ENCODE data around the gene SUPT3H.

Gene SUPT3H

GRCh38 chr6:45387236-45387635 is 9.5 kb upstream of the SUPT3H start:
- no peak for FAIRE-seq

GRCh38 chr6:45386501-45386900 is 8.8 kb upstream of the SUPT3H start:
- FAIRE-seq = no peak

GRCh38 chr6:45382391-45382790 is 4.7 kb upstream of the SUPT3H start:
- FAIRE-seq = no peak

DNA sequence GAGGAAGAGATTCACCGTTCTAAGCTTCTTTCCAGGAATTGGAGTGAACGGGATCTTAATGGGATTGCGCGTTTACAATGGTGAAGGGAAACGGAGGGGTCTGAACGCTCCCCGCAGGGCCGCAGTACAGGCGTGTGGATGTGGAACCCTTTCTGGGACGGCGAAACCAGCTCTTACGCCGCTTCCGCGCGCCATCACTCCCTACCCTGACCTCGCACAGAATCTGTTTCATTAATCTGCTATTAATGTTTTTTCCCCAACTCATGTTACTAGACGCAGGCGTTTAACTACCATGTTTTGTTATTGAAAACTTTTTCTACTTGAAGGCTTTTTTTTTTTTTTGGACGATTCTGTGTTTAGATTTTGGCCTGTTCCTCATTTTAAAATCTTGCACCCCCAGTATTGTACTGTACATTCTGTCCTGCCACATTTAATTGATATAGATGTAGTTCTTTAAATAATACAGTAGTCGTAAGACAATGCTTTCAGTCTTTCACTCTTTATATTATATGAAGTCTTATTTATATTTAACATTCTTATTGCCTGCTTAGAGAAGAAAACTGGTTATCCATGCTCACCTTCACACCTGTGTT is 696 bp upstream of the SUPT3H start:
- no peak for FAIRE-seq

- no peak for FAIRE-seq
These were observed 636 bp downstream of the SUPT3H start for GRCh38 chr6:45377043-45377553.

- no peak for FAIRE-seq
These were observed 1.3 kb downstream of the SUPT3H start for GRCh38 chr6:45376310-45377042.

- FAIRE-seq = no peak
These were observed 2.3 kb downstream of the SUPT3H start for GRCh38 chr6:45375449-45375848.

- no peak for FAIRE-seq
These were observed 5.7 kb downstream of the SUPT3H start for GRCh38 chr6:45371924-45372573.

DNA sequence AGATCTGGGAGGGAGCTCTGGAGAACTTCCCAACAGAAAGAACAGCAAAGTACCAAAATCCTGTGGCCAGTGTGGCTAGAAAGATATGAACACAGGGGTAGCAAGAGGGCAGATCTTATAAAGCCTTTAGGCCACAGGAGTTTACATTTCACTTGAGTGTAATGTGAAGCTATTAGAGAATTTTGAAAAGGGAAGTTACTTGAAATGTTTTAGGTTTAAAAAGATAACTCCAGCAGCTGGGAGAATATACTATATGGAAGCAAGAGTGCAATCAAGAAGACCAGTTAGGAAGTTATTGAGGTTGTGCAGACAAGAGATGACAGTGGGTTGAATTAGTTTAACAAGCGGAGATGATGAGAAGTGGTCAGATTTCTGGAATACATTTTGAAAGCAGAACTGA is 7.9 kb downstream of the SUPT3H start:
- FAIRE-seq = no peak

DNA sequence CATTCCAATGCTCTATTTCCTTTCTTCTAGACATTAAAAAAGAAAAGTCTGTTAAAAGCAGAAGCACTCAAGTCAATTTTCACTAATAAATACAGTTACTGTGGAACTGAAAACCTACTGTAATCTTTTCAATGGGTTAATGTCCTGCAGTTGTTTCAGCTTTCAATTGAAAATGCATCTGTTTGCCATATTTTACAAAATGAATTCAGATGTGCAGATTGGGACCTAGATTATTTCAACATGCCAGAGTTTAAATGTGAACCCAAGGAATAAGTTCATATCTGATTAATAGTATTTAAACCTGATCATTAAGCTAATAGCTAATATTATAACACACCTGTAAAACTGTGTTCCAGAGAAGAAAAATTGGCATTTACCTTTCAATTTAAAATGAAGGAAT is 9.7 kb downstream of the SUPT3H start:
- FAIRE-seq = no peak

- no peak for FAIRE-seq
These were observed 11.2 kb downstream of the SUPT3H start for GRCh38 chr6:45366534-45366933.

GRCh38 chr6:45365036-45365435 is 12.7 kb downstream of the SUPT3H start:
- FAIRE-seq = no peak

DNA sequence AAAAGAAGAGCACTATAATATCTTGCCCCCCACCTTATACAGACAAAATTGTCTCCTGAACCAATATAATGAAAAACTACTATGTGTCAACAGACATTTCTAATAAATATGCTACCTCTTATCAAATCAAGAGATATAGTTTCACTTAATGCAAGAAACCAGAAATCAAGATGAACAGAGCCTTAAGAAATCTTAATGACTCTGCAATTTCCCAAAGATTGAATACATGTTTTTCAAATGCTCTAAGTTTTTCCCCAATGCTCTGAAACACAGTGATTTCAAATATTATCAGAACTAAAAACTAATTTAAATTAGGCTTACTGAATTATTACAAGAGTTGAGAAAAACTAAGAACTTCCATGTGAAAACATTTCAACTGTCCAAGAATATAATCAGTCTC is 13.3 kb downstream of the SUPT3H start:
- FAIRE-seq = no peak

GRCh38 chr6:45353654-45354053 is 24.1 kb downstream of the SUPT3H start:
- no peak for FAIRE-seq

- no peak for FAIRE-seq
These were observed 26.1 kb downstream of the SUPT3H start for GRCh38 chr6:45351667-45352066.

- no peak for FAIRE-seq
These were observed 26.7 kb downstream of the SUPT3H start for GRCh38 chr6:45351076-45351475.

DNA sequence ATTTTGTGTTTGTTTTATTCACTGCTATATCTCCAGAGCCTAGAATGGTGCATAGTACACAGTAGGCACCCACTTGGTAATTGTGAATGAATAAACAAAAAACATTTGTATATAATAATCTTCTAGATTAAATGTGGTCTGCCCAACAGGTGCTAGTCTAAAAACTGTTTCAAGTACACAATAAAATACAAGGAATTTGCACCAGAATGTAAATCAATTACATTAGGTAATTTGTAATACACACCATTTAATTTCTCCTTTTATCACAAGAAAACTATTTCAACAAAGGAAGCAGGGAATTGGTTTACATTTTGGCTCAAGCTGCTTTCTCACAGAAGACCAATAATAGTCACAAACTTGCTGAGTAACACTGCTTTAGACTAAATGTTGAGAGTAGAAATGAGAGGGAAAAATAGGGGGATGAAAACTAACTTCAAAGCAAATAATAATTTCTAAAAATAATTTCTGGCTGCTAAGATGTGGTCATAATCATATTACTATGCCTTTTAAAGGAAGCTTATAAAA is 27.5 kb downstream of the SUPT3H start:
- no peak for FAIRE-seq

DNA sequence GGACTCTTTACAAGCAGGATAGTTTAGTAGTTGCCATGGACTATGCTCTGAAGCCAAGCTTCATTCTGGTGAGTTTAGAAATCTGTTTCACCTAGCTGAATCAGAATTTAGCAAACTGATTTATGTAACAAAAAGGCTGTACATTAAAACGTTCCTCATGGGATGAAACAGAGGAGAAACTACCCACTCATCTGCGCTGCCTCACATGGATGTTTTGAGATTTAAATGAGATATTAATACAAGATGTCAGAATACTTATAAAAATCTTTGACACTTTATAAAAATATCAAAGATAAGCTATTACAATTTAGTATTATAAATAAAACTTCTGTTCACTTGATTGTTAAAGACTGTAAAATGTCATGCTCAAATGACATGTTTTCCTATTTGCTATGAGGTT is 32.8 kb downstream of the SUPT3H start:
- no peak for FAIRE-seq

DNA sequence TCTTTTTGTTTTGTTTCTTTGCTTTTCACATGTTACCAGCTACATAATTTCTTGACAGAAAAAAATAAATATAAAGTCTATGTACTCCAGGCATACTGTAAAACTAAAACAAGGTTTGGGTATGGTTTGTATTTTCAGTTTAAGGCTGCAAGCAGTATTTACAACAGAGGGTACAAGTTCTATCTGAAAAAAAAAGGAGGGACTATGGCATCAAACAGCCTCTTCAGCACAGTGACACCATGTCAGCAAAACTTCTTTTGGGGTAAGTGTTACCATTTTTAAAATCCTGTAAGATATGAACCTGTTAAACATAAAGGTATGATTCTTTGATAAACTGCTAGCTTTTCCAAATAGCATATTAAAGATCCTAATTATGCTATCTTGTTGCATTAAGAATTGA is 49.2 kb downstream of the SUPT3H start:
- no peak for FAIRE-seq

- no peak for FAIRE-seq
These were observed 49.7 kb downstream of the SUPT3H start, which contains the start of gene RUNX2 for GRCh38 chr6:45327956-45328522. Gene RUNX2, plus strand, starts transcription at chr6:45328330. Its CDS starts 397 bp downstream, at chr6:45328727.

DNA sequence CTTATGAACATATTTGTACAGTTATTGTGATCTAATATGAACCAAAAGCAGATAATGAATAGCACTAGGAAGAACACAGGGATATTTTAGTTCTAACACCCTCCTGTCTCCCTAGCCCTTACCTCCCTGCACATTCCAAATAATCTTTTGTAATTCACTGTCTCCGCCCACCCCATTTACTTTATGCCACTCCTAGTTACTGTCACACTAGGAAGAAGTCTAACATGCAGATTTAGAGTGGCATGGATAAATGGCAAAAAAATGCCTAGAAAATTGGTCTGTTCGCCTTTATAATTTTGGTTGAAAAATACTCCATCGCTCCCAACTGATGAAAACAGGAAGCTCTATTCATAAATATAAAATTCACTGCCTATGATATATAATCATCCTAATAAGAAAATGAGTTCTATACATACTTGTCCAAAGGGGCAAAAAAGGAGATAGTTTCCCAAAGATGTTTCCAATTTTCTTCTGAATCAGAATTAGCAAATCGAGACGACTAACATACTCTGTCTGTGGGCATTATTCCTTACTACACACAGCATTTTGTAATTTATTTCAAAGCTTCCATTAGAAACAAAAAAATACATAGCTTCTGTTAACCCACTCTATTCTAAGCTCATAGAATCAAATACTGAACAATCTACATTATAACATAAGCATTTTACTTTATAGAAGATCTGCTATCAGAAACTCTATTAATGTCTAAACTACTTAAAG is 50.9 kb downstream of the SUPT3H start:
- no peak for FAIRE-seq

- FAIRE-seq = peak; percentile 7
These were observed 54.0 kb downstream of the SUPT3H start for GRCh38 chr6:45323656-45324224.
